ENCODE data around the gene EXOC7.
"Not testable (repeated sequence)": the region's sequence is repeated elsewhere in the genome, so short reads cannot be mapped to it uniquely, and the experiment has no call there.

The EXOC7 gene

DNA sequence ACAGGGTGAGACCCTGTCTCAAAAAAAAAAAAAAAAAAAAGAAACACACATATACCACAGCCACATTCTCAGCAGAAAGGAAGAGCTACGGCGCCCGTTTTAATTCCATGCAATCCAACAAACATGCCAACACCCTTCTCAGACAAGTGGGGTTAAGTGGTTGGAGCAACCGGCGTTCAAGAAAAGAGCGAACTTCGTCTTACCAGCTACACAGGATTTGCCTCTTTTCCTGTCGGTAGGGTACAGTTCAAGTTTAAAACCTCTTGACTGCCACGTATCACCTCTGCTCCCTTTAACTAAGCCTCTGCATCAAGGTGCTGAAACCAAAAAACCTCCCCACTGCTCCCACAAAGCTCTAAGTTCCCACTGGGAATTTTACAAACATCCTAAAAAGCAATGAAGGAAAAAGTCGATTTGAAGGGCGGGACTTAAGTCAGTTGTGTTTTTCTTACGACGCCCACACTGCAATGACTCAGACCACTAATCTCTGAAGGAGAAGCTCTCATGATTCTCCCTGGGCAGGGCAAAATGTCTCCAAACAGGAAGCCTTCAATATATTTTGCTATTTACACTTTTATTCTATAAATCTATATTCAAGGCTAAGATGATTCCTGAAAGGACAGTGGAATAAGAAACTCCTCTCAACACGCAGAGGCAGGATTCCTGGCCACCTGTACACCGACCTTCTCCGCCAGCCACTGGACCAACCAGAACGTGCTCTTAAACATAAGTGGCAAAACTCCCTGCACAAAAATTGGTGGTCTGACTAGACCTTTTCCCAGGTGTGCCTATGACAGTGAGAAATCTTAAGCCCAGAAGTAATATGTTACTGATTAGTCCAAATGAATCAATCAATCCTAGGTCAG is 50.1 kb downstream of the EXOC7 start:
- no peak overlapping the region for H3K4me3 ChIP-seq (ENCODE audit: low read depth, low read length)
- DNase-seq (ENCODE audit: low read depth) = peak; percentile 26

DNA sequence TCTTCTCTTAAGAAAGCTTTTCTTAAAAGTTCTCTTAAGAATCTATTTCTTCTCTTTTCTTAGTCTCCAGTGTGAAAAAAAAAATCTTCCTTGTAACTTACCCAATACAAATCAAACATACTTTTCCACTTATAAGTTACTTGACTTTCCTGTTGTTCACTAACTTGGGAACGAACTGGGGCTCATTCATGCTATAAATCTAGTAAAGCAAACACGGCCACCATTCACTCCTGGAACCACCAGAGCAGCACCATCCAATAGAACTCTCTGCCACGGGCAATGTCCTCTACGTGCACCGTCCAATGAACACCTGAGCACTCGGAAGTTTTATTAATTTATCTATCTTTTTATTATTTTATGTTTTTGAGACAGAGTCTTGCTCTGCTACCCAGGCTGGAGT is 52.0 kb downstream of the EXOC7 start:
- no peak overlapping the region for H3K4me3 ChIP-seq (ENCODE audit: low read depth, low read length)
- no peak for DNase-seq (ENCODE audit: low read depth)

DNA sequence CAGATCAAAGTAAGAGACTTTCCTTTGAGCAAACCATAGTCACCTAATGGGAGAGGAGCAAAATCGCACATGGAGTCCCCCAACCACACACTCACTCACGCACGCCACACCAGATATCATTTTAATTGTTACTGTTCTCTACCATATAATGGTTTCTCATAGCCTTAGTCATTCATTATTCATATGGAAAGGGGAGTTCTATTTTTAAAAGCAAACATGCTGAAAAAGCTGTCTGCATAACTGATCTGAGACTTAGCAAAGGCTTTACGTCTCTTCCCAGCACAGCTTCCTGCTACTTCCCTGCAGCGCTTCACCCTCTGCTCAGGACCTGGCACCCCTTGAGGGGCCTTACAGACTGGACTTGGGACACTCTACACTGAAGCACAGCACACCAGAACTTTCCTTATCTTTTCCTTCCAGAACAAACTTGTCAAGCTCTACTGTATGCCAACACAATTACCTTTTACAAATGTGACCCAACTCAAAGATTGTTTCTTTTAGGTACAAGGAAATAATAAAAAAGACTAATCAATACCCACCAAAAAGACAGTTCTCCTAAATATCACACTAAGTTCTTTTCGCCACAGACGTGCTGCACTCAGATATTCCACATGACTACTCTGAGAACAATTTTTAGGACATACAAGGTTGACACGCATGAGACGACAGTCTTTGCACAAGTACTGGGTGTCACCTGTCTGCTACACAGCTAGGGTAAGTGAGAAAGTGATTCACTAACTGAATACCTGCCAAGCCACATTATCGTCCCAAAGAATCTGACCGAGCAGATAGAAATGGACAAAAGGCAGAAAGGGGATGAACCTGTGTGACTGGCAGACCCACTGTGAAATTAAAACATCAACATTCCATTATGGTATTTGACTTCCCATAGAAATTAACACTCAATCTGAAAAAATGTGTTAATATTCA is 52.8 kb downstream of the EXOC7 start:
- no peak overlapping the region for H3K4me3 ChIP-seq (ENCODE audit: low read depth, low read length)
- no peak for DNase-seq (ENCODE audit: low read depth)

DNA sequence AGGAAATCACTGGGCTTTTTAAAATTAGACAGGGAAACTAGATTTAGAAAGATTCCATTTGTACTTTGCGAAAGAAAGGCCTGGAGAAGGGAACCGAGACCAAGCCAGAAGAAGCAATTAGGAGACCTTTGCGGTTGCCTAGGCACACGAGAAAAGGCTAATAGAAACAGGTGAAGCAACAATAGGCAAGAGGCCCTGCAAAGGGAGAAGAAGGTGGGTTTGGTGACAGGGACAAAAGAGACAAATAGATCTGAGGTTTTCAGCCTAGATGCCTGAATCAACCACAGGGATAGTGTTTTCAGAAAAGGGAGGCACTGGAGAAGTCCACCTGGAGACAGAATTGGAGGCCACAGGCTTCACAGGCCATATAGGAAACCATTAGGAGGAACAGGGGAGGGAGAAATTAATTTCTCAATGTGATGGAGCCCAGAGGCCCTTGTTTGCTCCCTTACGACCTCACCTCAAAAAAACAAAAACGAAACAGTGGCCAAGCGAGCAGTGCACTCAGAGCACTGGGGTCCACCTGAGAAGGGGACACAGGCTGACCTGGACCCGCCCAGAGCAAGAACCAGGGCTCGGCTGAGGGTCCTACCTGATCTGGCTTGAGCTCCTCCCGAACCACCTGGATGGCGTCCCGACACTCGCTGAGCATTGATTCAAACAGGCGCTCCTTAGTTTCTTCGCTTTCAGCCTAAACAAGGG is 53.6 kb downstream of the EXOC7 start:
- H3K4me3 ChIP-seq (ENCODE audit: low read depth, low read length) = no peak overlapping the region
- DNase-seq (ENCODE audit: low read depth) = no peak

DNA sequence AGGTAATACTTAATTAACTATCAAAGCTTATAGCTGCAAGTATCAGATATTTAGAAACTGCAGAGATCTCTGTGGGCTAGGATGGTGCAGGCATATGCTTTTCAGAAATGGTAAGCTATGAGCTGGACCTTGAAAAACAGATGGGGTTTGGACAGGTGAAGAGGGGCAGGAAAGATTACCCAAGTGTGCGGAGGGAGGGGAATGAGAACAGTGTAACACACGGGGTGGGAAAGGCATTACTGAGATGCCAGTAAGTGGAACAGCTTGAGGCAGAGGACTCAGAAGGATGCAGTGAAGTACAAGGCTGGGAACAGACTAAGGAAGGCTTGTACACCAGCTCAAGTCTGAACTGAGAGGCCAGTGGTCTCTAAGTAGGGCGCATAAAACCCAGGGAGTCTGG is 54.3 kb downstream of the EXOC7 start:
- DNase-seq (ENCODE audit: low read depth) = no peak
- H3K4me3 ChIP-seq (ENCODE audit: low read depth, low read length) = no peak overlapping the region

DNA sequence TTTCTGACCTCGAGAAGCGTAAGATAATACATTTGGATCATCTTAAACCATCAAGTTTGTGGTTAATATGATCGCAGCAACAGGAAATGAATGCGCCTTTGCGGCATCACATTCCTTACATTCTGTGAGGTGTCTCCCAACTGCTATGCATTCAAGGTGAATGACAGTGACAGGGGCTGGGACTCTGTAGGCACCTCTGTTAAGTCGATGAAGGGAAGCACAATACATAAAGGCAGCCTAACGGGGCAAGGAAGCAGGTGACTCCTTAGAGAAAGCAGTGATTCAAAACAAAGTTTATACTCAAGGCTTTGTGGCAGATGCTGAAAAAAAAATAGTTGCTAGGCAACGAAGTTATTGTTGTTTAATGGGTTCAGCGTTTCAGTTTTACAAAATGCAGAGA is 54.9 kb downstream of the EXOC7 start:
- no peak overlapping the region for H3K4me3 ChIP-seq (ENCODE audit: low read depth, low read length)
- DNase-seq (ENCODE audit: low read depth) = no peak

DNA sequence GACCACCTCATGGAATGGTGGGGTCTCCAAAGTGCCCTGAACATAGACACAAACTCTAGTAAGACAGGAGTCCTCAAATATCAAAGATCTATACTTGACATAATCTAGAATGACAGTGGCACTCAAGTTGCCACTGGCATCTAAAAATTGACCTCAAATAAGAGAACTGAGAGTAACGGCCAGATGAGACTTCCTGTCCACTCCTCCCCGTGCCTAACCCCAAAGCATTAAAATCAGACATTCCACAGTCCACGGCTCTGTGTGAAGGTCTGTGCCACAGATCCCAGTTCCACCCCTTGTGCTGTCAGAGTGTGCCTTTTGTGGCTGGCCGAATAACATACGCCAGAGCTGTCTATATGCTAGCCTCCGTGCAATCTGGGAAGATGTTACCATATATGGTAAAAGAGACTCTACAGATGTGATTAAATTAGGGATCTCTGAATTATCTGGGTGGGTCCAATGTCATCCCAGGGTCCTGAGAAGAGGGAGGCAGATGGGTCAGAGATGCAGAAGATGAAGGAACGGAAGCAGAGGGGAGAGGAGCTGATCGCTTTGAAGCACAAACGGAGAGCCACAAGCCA is 55.5 kb downstream of the EXOC7 start:
- DNase-seq (ENCODE audit: low read depth) = no peak

DNA sequence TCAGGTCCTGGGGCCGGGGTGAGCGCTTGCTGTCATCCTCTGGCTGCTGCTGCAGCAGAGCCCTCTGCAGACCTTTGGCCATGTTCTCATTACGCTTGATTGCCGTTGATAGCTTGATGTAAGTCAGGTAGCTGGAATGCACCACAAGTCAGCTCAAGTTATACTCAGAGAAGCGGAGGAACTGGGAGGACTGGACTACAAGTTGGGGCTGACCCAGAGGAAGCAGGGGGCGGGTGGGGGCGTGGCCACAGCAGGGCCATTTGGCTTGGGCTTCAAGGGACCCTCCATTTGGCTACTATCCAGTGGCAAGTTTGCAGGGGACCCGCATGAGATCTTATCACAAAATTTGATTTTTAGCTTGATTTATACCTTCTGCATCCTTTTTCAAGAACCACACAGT is 57.5 kb downstream of the EXOC7 start:
- no peak overlapping the region for H3K4me3 ChIP-seq (ENCODE audit: low read depth, low read length)
- DNase-seq (ENCODE audit: low read depth) = no peak

More for the DNA sequence above, 55.5 kb downstream of the EXOC7 start:
- no peak overlapping the region for H3K4me3 ChIP-seq (ENCODE audit: low read depth, low read length)

DNA sequence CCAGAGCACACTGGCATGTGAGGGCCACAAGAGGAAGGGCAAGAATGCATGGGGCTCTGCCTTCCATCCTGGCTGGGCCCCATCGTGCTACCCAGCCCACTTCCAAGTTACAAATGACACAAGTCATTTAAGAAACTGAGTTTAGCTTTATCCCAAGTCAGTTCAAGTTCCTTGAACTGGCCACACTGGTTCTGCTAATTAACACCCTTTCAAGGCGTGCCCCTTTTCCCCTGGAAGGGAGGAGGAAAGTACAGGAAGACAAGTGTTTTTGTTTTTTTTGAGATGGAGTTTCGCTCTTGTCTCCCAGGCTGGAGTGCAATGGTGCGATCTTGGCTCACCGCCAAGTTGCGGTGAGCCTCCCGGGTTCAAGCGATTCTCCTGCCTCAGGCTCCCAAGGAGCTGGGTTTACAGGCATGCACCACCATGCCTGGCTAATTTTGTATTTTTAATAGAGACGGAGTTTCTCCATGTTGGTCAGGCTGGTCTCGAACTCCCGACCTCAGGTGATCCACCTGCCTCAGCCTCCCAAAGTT is 59.0 kb downstream of the EXOC7 start:
- not testable (repeated sequence) for DNase-seq (ENCODE audit: low read depth); H3K4me3 ChIP-seq (ENCODE audit: low read depth, low read length)

DNA sequence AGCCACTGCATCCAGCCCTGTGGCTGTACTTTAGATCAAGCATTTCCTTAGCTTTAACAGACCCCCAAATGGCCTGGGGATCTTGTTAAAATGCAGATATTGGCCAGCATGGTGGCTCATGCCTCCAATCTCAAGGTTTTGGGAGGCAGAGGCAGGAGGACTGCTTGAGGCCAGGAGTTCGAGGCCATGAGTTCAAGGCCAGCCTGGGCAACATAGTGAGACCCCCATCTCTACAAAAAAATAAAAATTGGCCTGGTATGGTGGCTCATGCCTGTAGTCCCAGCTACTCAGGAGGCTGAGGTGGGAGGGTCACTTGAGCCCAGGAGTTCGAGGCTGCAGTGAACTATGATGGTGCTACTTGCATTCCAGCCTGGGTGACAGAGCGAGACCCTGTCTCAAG is 60.7 kb downstream of the EXOC7 start:
- not testable (repeated sequence) for DNase-seq (ENCODE audit: low read depth); H3K4me3 ChIP-seq (ENCODE audit: low read depth, low read length)

DNA sequence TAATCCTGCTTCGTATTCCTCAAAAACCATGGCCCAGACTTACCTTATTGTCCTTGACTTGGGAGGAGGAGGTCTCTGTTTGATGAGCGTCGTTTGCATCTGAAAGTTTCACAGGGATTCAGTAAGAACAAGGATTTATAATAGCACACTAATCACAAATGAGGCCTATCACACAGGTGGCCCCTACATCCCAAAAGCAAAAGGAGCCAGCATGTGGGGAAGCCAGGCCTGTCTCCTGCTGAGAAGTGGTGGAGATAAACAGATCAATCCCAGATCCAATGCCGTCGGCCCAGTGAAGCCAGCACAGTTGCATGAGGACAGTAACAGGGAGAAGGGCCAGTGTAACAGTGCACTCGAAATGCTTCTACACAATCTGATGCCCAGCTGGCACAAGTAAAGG is 63.2 kb downstream of the EXOC7 start:
- no peak for DNase-seq (ENCODE audit: low read depth)
- H3K4me3 ChIP-seq (ENCODE audit: low read depth, low read length) = no peak overlapping the region

DNA sequence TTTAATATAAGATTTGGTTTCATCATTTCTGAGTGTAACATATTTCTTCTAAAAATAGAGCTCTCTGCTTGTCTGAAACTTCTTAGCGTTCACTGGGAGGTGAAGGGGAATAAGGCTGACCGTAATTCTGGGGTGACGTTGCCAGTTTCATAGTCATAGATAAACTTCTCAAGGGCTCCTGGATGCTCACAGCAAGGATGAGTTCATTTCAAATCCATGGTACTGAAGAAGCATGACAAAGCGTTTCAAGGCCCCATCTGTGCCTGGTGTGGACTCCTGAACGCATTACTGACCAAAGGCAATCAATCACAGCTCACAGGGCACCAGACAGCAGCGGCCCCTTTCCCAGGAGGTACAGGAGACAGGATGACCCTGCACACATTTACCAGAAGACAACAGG is 64.5 kb downstream of the EXOC7 start:
- no peak overlapping the region for H3K4me3 ChIP-seq (ENCODE audit: low read depth, low read length)
- DNase-seq (ENCODE audit: low read depth) = no peak

DNA sequence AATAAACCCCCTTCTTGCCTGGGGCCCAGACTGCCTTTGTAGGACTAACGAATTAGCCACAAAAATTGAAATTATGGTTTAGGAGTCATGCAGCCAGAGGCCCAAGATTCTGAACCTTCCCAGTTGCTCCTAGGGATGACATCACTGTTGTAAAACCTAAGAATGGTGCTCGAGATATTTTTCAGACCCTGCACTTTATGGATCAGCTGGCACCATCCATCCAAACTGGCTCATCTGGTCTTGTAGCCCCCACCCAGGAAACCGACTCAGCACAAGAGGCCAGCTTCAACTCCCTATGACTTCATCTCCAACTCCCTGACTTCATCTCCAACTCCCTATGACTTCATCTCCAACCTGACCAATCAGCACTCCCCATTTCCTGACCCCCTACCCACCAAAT is 65.5 kb downstream of the EXOC7 start:
- no peak for DNase-seq (ENCODE audit: low read depth)
- H3K4me3 ChIP-seq (ENCODE audit: low read depth, low read length) = no peak overlapping the region

DNA sequence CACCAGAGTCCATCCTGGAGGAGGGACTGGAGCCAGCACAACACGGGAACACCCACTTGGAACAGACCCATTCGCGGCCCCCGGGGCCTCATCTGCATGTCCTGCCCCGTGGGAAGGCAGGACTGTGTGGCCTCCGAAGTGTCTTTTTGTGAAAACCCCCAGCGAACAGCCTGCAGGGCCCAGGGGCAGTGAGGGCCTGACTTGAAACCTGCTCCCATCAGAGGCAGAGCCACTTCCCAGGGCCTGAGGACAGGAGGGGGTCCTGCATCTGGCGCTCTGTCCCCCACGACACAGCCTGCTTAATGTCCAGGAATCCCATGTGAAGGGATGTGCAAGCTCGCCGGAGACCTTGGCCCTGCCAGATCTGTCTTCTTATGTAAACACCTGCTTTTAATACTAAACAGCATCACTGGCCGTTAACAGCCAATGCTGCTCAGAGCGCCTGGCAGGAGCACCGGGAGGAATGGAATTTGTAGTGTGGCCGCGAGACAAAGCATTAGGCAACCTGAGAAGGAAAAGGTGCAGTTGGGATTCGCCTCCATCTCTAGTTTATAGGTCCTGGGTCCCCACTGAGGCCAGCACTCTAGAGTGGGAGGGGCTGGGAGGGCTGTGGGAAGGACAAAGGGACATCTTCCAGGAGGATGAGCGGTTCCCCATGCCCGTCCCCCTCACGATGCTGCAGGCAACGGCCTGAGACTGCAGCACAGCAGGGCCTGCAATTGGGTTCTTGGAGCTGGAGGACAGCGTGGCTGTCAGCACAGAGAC is 66.9 kb downstream of the EXOC7 start:
- no peak for DNase-seq (ENCODE audit: low read depth)
- no peak overlapping the region for H3K4me3 ChIP-seq (ENCODE audit: low read depth, low read length)

DNA sequence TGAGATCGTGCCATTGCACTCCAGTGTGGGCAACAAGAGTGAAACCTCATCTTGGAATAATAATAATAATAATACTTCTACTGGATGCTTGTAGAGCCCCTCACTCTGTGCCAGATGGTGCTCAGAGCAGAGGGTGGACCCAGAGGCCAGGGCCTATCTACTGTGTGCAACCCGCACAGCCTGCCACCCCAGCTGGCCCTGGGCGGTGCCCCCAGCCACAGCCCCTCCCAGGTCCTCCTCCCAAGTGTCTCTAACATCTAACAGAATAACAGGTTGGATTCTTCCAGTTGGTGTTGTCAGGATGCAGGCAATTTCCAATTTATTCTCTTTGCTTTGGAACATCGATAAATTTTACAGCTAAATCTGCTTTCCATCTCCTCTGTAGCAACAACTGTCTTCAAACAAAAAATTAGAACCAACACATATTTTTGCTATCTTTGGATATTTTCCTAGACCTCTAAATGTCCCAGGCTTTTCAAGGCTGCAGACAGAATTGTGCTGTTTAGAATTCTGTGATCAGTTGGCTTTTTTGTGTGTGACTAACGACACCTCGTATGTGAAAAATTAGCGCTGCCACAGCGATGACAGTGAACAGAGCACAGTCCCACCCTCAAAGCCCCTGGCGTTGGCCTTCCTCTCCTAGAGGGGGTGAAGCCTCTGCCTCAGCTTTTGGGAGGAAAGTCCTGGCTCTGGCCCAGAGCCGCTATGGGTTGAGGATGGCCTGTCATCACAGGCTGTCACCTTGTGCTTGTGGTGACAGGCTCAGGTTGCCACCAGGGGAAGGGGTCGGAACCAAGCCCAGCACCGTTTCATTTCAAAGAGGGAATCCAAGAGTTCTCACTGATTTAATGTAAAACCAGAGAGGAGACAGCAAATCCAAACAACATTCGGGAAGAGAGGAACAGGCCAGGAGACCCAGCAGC is 68.9 kb downstream of the EXOC7 start:
- no peak overlapping the region for H3K4me3 ChIP-seq (ENCODE audit: low read depth, low read length)
- no peak for DNase-seq (ENCODE audit: low read depth)

DNA sequence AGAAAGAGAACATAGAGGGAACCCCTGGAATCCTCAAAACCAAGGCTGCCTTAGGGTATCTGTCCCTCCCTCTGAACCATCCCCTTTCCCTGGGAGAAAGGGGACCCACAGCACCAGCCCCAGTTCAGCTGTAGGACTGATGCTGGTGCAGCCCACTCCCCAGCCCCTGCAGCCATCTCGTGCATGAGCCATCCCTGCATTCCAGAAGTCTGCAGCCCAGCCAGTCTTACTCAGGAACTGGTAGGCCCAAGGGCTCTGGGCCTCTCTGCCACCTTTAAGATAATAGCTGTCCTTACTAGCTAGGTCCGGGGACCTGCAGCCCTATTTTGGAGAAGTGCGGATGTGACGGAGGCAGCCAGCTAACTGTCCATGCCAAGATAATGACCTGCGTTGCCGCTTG is 70.4 kb downstream of the EXOC7 start:
- no peak overlapping the region for H3K4me3 ChIP-seq (ENCODE audit: low read depth, low read length)
- no peak for DNase-seq (ENCODE audit: low read depth)

DNA sequence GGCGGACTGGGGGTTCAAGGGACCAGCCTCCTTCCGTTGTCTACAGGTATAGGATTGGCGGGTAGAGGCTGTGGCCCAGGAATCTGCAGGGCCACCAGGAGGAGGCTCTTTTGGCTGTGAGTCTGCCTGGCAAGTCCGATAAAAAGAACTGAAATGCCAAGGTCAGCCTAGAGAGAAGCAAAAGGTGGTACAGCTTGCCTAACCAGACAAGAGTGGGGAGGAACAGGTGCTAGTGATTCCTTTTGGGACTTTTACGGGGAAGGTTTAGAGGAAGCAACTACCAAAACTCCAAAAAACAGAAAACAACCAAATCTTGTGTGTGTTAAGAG is 70.8 kb downstream of the EXOC7 start:
- no peak overlapping the region for H3K4me3 ChIP-seq (ENCODE audit: low read depth, low read length)
- no peak for DNase-seq (ENCODE audit: low read depth)
